CD1c-positive myeloid dendritic cell (primary cell): ENCODE measurements around the gene GREM2.
A peak's percentile ranks its signal among the peaks of the same experiment; 100 is the strongest.

Source experiments
- DNase-seq: peaks from one replicate; pipeline ENCODE4 v3.0.0-alpha.2; 2016; ENCODE audit errors: extremely low spot score

GREM2 gene

DNA sequence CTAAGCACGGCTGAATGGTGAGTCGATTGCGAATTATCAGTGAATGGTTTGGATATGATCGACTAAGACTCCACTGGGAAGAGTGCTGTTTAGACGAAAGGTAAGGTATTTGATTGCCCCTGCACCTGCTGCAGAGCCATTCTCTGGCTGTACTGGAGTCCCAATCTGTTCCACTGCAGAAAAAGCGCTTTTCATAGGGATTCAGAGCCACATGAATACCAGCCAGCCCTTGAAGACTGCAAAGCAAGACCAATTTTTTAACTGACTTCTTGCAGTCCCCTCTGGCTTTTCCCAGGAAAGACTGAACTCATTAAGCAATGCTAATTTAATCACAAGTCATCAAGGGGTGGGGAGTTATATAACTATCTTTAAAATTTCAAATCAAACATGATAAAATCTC lies 1.3 kb downstream of the GREM2 start:
- DNase-seq = no peak

DNA sequence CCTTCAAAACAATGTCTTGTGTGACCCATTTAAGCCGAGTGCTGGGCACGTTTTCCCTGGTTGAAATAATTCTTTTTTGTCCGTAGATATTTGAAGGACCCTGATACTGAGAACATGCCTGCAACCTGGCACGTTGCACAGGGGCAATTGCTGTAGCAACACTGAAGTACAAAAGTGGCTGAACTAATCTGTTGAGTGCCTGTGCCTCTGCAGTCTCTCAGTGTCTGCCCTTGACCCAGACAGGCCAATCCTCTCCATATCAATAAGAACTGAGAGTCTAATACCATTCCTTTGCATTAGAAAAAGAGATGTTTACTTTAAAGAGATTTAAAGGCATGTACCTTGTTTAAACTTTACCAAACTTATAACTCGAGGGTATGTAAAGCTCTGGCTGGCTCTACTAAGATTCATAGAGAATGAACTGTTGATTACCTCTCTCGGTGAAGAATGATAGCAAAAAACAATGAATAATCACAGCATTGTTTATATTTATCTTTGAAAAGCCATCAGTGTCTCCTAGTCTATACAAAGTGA lies 2.4 kb downstream of the GREM2 start:
- no peak for DNase-seq

DNA sequence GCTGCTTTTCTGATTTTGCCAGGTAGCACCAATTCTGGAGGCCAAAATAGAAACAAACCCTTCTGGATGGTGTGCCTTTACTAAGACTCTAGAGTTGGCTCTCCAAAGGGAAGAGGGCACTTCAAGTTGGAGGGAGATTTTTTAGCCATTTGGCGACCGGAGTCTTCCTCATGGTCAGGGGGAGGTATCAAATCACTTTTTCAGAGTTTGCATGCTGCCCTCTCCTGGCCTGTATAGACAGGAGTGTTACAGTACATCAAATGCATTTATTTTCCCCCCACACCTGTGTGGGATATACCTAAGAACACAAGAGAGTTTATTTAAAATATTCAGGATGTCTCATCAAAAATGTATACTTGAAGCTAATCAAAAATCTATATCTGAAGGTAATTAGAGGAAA lies 3.2 kb downstream of the GREM2 start:
- no peak for DNase-seq

DNA sequence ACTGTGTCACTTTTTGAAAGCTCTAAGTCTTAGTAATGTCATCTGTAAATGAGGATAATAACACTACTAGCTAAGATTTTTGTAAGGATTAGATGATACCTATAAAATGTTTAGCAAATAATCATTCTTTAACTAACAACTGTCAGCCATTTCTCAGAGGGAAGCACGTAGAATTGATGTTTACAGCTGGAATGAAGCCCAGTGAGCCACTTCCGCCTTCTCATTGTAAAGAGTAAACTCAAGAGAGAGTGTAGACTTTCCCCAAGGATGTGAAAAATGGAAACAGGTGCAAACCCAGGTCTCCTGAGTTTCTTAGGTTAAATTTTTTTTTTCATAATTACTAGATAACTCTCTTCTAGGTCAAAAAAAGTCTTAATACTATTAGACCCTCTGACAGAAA lies 4.9 kb downstream of the GREM2 start:
- no peak for DNase-seq

DNA sequence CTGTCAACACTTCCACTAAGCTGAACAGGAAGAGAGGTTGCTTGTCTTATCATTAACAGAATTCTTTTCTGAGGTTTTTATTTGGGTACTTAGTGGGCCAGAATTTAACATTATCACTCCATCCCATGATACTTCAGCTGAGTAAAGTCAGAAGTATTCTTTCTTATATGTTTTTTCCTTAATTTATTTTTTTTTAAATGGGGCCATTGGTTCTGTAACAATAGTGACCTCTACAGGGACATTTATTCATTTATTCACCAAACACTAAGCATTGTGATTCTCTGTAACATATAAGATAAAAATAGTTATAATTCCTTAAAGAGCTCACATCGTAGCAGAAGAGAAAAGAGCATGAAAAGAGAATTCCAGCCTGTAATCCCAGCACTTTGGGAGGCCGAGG lies 9.8 kb downstream of the GREM2 start:
- DNase-seq = no peak

DNA sequence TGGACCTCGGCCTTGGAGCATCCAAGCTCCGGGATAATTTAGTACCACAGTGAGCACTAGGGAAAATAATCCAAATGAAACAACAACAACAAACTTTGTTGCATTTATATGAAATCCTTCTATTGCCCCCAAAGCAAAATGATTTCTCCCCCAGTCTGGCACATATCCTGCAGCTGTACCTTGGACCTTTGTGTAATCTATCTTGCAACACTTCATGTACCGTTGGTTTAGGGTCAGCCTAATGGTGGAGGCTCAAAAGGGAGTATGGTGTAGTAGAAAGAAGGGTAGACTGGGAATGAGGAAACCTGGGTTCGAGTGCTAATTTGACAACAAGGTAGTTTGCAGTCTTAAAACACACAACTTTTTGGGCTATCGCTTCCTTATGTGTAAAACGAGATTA lies 12.1 kb downstream of the GREM2 start:
- no peak for DNase-seq

DNA sequence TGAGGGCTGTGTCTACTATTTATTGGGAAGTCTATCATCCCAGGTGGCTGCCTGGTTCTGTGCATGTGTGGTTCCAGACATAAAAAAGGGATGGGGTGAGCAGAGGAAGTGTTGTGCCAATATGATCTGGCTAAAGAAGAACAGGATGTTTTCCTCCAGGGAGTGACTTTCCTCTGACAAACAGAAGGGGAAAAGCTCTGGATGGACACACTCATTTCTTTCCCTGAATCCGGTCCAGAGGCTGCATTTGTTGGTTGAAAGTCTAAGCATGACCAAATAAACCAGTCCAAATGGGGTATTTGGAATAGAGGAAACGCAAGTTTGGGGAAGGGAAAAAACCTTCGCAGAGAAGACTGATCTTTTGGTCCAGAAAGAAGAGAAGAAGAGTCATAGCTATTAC lies 12.7 kb downstream of the GREM2 start:
- no peak for DNase-seq

DNA sequence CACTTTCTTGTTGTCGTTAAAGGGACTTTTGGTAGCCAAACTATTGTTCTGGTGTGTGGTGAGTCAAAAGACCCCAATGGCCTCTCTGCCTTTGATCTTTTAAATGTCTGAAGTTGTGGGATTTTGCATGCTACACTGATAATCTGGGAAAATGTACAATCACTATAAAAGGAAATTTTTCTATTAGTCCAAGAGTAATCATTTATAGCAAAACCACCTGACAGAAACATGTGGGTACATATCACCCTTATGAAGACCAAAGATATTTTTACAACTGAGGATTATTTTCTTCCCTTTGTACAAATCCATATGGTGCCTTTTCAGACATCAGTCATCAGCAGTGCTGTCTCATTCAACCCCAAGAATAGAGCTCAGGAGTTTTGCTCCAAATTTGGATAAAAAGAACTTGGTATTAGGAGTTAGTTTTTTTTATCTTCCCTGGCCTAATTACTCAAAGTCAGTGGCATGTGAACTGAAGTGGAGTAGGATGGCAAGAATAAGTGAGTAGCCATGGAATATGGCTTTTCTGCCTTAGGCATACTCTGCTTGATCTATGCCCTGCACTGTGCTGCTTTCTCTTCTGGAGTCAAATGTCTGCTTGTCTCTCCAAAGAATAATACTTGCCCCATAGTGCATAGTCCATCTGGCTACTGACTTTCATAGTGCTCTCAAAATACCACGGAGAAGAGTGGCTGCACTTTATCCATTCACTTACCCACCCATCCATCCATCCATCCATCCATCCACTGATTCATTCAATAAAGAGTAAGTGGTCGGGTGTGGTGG lies 13.5 kb downstream of the GREM2 start:
- no peak for DNase-seq

DNA sequence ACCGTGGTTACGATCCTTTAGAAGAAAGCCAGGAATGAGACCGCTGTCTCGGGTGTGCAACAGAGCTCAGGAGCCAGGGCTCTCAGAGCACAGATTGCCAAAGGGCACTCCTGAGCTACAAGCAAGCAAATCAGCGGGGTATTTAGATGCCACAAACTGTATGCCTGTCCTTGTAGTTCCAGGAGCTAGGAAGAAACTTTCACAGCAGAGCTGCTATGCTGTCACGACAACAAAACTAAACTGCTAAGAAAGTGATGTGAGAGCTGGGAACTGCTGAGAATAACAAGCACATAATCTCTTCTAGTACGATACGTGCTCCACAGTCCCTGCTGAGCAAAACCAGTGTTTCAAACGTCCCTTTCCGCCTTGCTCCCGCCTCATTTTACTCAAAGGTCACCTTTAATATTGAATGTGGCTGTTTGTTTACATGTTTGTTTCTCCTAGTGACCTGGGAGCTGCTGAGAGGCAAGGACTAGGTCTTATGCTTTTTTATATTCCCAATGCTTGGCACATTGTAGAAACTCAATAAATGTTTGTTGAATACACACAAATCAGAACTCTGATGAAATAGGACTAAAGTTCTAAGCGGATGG lies 14.7 kb downstream of the GREM2 start:
- DNase-seq = no peak

DNA sequence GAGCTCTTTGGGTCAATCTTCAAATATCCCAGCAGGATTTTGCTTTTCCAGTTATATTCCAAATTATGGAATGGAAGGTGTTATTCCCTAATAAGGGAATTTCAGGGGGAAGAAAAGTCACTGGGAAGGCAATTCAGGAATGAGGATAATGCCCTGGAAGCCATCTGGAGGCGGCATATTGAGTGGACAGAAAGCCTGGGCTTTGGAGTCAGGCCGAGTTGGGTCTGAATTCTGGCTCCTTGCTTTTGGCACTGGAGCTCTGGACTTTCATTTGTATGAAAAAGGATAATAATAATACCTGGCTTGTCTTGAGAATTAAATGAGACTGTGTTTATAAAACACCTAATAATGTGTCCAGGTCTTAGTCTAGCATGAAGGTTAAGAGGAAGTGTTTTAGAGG lies 16.5 kb downstream of the GREM2 start:
- no peak for DNase-seq

DNA sequence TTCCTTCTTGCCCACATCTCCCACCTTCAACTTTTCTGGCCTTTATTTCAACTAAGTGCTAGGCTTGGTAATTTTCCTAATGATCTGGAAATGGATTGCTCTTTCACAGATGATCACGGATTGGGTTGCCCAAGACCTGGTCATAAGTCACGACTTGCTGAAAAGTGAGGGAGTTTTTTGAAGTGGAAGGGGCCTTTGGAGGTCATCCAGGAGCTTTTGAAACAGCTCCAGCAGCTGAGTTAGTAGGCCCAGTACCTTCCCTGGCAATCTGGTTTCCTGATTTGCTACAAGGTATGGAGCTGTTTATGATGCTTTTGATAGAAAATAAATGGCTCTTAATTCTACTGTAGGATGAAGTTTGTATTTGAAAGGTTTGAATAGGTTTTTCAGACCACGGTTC lies 20.4 kb downstream of the GREM2 start:
- no peak for DNase-seq

DNA sequence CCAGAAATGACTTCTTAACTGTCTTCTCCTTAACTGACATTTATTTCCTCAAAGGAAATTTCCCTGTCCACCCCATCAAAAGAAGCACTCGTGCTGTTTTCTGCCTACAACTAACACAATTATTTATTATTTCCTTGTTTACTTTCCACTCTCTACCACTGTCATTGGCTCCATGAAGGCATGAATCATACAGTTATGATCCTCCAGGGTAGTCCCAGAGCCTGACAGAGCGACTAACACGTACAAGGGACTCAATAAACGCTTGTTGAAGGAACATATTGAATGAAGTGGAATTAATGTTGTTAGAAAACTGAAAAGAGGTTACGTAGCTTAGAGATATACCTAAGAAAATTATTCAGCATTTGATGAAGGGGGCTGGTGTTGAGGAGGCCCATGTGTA lies 20.9 kb downstream of the GREM2 start:
- no peak for DNase-seq

DNA sequence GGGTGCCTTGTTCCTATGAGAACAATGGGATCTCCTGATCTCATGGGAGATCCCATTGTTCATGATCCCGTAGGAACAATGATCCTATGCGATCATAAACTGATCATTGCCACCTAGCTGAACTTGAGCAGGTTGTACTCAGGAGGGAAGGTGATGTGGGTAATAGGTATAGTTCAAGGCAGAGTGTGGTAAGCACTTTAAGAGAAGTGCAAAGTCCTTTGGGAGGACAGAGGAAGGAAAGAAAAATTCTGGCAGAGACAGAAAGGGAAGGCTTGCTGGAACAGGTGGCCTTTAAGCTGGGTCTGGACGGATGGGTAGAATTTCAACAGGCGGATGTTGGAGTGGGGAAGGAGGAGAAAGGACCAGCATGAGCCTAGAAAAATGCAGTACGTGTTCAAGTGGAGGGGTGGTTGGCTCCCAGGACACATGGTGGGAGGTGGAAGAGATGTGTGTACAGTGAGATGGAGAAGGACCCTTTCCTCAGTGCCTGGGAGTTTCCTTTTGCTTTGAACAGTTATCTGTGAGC lies 22.3 kb downstream of the GREM2 start:
- DNase-seq = no peak

DNA sequence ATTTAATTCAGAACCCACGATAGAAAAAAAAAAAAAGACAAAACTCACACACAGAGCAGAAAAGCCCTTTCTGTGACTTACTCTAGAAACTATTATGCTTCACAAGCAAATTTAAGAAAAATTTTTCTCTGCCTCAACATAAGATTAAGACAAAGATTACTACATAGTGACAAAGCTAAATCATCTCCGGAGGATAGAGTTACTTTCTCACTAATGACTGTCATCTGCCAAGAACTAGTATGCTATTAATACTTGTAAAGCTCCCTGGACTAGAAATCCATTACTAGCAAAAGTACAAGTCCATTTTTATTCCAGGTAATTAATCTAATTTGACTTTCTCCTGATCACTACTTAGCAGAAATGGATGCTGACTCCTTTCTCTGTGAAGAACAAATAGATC lies 25.9 kb downstream of the GREM2 start:
- no peak for DNase-seq

DNA sequence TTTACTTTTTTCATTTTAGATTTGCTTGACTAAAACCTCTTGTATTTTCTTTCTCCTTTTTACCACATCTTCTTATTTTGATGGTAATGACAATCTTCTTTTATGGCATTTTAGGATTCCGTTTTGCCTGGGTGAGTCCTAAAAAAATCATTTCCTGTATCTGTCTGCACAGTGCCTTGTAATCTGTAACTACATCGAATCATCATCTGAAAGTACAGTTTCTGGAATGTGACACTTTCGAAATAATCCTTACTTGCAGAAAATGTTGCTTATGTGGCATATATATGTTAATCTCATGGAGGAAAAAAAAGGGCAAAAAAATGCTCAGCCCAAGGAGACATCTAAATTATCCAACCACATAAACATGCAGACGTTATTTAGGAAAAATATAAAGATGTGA lies 29.0 kb downstream of the GREM2 start:
- no peak for DNase-seq

DNA sequence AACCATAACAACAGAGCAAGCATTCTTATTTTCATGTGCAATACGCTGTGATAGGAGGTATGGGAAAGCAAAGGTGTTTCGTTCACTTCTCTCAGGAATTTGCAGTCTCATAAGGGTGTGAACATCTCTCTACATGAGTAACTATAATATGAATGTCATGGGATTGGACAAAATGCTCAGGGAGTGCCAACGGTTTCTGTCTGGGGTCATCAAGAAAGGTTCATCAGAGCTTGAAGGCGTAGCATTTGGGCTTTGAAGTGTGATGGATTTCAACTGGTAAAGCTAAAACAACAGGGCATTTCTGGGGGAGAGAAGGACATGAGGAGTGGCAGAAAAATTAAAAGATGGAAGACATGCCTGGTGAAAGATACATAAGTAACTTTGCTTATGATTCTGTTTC lies 32.4 kb downstream of the GREM2 start:
- no peak for DNase-seq

DNA sequence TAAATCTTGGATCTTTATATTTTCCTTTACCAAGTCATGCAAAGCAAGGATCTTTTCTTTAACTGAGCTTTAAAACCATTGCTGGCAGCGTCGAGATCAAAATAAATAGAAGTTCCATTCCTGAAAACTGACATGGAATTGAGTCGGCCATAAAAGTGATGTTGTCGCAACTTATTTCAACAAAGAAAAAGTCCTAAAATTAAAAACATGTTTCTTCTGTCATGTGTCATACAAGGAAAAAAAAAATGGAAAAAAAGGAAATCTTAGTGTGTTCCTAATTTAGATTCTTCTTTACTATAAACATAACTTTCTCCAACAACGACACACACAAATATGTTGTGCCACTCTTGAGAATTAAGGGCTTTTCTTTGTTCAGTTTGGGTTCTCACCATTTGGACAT lies 34.9 kb downstream of the GREM2 start:
- DNase-seq = no peak

DNA sequence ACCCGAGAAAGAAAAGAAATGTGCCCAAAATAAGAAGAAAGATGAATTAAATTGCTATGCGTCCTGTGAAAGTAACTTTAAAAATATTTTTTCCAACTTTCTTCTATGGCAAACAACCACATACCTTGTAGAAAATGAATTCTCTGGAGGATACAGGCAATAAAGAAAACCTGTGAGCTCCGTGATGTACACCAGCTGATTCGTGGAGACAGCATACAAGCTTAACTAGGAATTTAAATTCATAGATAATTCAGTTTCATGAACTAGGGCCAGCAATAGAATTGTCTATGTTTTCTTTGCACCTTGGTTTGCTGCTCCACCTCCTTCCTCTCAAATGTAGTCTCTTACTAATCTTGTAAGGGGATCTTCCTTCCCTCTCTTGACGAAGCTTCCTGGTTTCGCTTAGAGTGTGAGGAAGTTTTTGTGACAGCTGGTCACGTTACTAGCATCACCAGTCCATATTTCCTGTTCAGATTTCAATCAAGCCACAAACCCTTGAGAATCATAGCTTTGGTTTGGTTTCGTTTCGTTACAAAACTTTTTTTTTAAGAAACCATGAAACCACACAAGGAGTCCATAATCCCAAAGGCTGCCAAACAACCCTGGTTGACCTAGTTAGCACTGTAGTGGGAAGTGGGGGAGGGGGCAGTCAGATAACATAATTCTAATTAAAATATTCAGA lies 35.8 kb downstream of the GREM2 start:
- peak; percentile 23 for DNase-seq

DNA sequence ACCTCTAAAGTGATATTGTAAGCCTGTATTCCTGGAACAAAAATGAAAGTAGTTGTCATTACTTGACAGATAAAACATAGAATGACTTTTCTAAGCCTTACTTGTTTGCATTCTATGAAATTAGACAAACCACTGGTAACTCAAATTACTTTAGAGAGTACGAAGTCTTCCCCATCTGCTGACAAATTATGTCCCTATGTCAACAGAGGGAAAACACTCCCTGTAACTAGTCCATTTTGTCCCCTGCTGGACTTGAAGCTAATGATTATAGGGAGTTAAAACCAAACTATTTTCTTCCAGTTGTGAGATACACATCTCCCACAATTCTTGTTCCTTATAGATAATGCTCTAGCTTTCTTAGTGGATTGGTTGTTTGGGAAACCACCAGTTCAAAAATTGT lies 39.6 kb downstream of the GREM2 start:
- DNase-seq = no peak

DNA sequence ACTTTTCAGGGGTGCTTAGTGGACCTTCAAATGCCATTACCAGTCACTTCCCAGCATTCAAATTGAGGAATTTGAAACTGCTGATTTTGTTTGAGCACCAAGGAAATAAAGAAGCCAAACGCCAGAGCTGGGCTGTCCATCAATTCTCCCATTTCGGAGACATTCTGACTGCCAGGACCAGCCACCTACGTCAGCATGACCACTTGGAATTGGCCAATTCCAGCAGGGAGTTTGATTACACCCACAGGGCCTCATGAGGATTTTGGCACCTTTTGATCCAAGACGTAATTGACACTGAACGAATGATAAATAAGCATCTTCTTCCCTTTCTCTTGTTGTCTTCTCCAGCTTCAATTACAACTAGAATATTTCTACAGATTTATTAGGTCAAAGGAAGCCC lies 40.2 kb downstream of the GREM2 start:
- DNase-seq = no peak

DNA sequence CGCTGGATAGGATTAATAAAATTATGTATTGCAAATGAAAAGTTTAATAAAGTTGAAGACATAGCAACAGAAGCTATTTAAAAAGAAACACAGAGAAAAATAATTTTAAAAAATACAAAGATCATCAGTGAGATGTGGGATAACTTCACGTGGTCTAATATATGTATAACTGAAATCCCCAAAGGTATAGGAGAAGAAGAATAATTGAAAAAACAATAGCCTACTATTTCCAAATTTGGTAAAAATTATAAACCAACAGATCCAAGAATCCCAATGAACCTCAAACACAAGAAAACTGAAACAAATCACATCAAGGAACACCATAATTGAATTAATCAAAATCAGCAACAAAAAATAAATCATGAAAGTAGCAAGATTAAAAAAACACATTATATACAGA lies 44.9 kb downstream of the GREM2 start:
- no peak for DNase-seq

DNA sequence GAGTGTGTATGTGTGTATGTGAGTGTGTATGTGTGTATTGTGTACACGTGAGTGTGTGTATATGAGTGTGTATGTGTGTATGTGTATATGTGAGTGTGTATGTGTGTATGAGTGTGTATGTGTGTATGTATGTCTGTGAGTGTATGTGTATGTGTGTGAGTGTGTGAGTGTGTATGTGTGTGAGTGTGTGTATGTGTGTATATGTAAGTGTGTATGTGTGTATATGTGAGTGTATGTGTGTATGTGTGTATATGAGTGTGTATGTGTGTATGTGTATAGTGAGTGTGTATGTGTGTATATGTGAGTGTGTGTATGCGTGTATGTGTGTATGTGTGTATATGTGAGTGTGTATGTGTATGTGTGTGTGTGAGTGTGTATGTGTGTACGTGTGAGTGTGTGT lies 49.2 kb downstream of the GREM2 start:
- DNase-seq = no peak

DNA sequence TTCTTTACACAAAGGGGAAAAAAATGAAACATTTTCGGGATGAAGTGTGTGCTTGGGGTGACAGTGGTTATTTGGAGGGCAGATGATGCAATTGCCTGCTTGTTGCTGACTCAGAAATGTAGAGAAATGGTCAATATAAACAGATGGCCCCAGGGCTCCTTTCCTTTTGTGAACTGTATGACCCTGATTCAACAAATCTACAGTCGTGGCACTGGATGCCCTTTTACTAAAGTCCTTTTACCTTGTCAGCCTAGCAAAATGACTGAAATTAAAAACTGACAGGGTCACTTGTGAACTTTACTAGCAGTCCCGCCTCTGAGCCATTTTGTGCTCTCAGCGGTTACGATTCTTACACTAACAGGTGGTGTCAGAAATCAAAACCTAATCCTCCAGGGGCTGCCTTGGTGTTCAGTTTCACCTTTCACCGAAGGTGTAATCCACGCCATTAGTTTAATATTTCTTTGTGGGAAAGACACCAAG lies 49.8 kb downstream of the GREM2 start:
- no peak for DNase-seq
